ENCODE results near the gene TBL1X.

- TF ChIP-seq, protein P1, sequence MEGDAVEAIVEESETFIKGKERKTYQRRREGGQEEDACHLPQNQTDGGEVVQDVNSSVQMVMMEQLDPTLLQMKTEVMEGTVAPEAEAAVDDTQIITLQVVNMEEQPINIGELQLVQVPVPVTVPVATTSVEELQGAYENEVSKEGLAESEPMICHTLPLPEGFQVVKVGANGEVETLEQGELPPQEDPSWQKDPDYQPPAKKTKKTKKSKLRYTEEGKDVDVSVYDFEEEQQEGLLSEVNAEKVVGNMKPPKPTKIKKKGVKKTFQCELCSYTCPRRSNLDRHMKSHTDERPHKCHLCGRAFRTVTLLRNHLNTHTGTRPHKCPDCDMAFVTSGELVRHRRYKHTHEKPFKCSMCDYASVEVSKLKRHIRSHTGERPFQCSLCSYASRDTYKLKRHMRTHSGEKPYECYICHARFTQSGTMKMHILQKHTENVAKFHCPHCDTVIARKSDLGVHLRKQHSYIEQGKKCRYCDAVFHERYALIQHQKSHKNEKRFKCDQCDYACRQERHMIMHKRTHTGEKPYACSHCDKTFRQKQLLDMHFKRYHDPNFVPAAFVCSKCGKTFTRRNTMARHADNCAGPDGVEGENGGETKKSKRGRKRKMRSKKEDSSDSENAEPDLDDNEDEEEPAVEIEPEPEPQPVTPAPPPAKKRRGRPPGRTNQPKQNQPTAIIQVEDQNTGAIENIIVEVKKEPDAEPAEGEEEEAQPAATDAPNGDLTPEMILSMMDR (IDR thresholded peaks at IDR 0.05; ENCODE audit: low read depth, low read length) = no peak
- TF ChIP-seq POLR2A (IDR thresholded peaks at IDR 0.05; ENCODE audit: extremely low read depth, insufficient read length) = no peak
Observed at GRCh38 chrX:9461087-9461486, 3.8 kb upstream of the TBL1X start.

All from NB4 (cell line).